ENCODE results near the gene SP4.

SP4 gene

GRCh38 chr7:21463524-21463923 lies 35.6 kb downstream of the SP4 start:
- Mint-ChIP-seq H3K4me1 (no peaks in the 10 kb centered on the region), H3K9me3 (peaks cover 23% of the 10 kb centered on the region), H3K36me3 (ENCODE audit: low read depth) (peaks cover 44% of the 10 kb centered on the region), H3K27me3 (ENCODE audit: low read depth, poor library complexity) (peaks cover 4% of the 10 kb centered on the region), H3K4me3 (no peak overlapping the region), H3K27ac (peak overlapping the region; percentile 21)
- DNase-seq, result no peak
- TF ChIP-seq, protein P1, sequence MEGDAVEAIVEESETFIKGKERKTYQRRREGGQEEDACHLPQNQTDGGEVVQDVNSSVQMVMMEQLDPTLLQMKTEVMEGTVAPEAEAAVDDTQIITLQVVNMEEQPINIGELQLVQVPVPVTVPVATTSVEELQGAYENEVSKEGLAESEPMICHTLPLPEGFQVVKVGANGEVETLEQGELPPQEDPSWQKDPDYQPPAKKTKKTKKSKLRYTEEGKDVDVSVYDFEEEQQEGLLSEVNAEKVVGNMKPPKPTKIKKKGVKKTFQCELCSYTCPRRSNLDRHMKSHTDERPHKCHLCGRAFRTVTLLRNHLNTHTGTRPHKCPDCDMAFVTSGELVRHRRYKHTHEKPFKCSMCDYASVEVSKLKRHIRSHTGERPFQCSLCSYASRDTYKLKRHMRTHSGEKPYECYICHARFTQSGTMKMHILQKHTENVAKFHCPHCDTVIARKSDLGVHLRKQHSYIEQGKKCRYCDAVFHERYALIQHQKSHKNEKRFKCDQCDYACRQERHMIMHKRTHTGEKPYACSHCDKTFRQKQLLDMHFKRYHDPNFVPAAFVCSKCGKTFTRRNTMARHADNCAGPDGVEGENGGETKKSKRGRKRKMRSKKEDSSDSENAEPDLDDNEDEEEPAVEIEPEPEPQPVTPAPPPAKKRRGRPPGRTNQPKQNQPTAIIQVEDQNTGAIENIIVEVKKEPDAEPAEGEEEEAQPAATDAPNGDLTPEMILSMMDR (IDR thresholded peaks at IDR 0.05), result no peak

- Mint-ChIP-seq H3K4me3 (no peak overlapping the region), H3K36me3 (ENCODE audit: low read depth) (peaks cover 19% of the 10 kb centered on the region), H3K9me3 (peaks cover 3% of the 10 kb centered on the region), H3K27ac (no peak overlapping the region), H3K27me3 (ENCODE audit: low read depth, poor library complexity) (no peaks in the 10 kb centered on the region), H3K4me1 (no peaks in the 10 kb centered on the region)
- TF ChIP-seq, protein P1 (IDR thresholded peaks at IDR 0.05), result no peak
- DNase-seq, result no peak
Observed at GRCh38 chr7:21468969-21469368, 41.1 kb downstream of the SP4 start.

- Mint-ChIP-seq H3K36me3 (ENCODE audit: low read depth) (peaks cover 25% of the 10 kb centered on the region), H3K9me3 (peaks cover 3% of the 10 kb centered on the region), H3K4me3 (no peak overlapping the region), H3K27me3 (ENCODE audit: low read depth, poor library complexity) (no peaks in the 10 kb centered on the region), H3K27ac (no peak overlapping the region), H3K4me1 (no peaks in the 10 kb centered on the region)
- TF ChIP-seq, protein P1 (IDR thresholded peaks at IDR 0.05), result no peak
- DNase-seq, result no peak
Observed at GRCh38 chr7:21469894-21470293, 42.0 kb downstream of the SP4 start.

DNA sequence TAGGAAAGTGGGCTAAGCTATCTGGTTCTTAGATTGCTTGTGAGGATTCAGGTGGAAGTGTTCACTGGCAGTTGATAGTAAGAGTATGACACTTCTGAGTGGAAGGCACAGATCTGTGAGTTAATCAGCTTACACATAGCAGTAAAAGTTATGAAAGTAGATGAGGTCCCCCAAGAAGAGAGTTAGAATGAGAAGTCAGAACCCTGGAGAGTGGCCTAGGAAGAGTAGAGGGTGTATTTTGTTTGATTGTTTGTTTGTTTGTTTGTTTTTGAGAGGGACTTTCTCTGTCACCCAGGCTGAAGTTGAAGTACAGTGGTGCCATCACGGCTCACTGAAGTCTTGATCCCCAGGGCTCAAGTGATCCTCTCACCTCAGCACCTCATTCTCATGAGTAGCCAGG lies 44.1 kb downstream of the SP4 start:
- TF ChIP-seq, protein P1 (IDR thresholded peaks at IDR 0.05), result no peak
- H3K36me3 Mint-ChIP-seq (ENCODE audit: low read depth), result peaks cover 30% of the 10 kb centered on the region
- no peak for DNase-seq
- H3K27me3 Mint-ChIP-seq (ENCODE audit: low read depth, poor library complexity), result no peaks in the 10 kb centered on the region
- no peak overlapping the region for H3K27ac Mint-ChIP-seq
- no peak overlapping the region for H3K4me3 Mint-ChIP-seq
- H3K9me3 Mint-ChIP-seq, result peaks cover 3% of the 10 kb centered on the region
- no peaks in the 10 kb centered on the region for H3K4me1 Mint-ChIP-seq

DNA sequence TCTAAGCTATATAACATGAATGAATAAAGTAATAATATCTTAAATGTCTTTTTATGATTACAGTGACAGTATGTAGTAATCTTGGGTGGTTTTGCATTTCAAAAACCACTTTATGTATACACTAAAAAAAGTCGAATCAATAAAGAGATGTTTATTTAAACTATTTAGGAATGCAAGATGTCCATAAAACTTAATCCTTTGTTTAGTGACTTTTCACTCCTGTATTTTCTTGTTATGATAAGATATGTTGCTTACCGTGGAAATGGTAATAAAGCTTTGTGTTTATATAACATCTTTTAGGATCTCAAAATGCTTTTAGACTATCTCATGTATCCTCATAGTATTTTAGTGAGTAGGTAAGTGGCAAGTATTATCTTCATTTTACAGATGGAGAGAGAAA lies 48.5 kb downstream of the SP4 start:
- peaks cover 71% of the 10 kb centered on the region for H3K36me3 Mint-ChIP-seq (ENCODE audit: low read depth)
- peaks cover 3% of the 10 kb centered on the region for H3K9me3 Mint-ChIP-seq
- H3K4me3 Mint-ChIP-seq, result no peak overlapping the region
- no peaks in the 10 kb centered on the region for H3K27me3 Mint-ChIP-seq (ENCODE audit: low read depth, poor library complexity)
- TF ChIP-seq, protein P1 (IDR thresholded peaks at IDR 0.05), result no peak
- no peak overlapping the region for H3K27ac Mint-ChIP-seq
- DNase-seq, result no peak
- H3K4me1 Mint-ChIP-seq, result peaks cover 6% of the 10 kb centered on the region

- Mint-ChIP-seq H3K9me3 (no peaks in the 10 kb centered on the region), H3K27me3 (ENCODE audit: low read depth, poor library complexity) (no peaks in the 10 kb centered on the region), H3K4me3 (no peak overlapping the region), H3K27ac (peak overlapping the region; percentile 87), H3K4me1 (peaks cover 6% of the 10 kb centered on the region), H3K36me3 (ENCODE audit: low read depth) (peaks cover 73% of the 10 kb centered on the region)
- TF ChIP-seq, protein P1 (IDR thresholded peaks at IDR 0.05), result no peak
- DNase-seq, result no peak
Observed at GRCh38 chr7:21480693-21481403, 53.0 kb downstream of the SP4 start.
